PC-3 (cell line): Measurements from ENCODE around the gene MKLN1. TPM values are rescaled to one million over a fixed set of nuclear protein-coding genes. Genes with fewer than 3 reads are reported as not detected.

Source experiments
- ATAC-seq: fragments of 200-7000 bp; cut with Tn5 transposase; 2 replicates; pipeline ENCODE4 v1.9.1; 2020; ENCODE audit warnings: mild to moderate bottlenecking, moderate library complexity
- BruUV-seq: library from RNA; stranded (reverse); fragments of 400-500 nt; replicated peaks from 2 replicates; lab custom pipeline; 2021; lab: Mats Ljungman, UMichigan
- CTCF ChIA-PET: fragments of 300-600 bp; sonication (Branson Sonifier 250); formaldehyde crosslinking; loops from one replicate; lab custom pipeline; 2022; ENCODE audit warnings: antibody characterized with exemption; lab: Charles Lee
- POLR2A ChIA-PET: fragments of 300-600 bp; sonication (Branson Sonifier 250); formaldehyde crosslinking; loops from one replicate; lab custom pipeline; 2022; ENCODE audit warnings: antibody characterized with exemption; ENCODE audit not compliant: unreplicated experiment; lab: Charles Lee
- DNase-seq: peaks from one replicate; pipeline ENCODE4 v3.0.0-alpha.2; 2015
- H2AFZ ChIP-seq: fragments of 300-600 bp; sonication (generic); 2 replicates; pipeline ENCODE4 v1.6.0; 2016; ENCODE audit warnings: antibody characterized with exemption, low read length
- H3F3A ChIP-seq: fragments of 300-600 bp; sonication (generic); one replicate; pipeline ENCODE4 v1.6.0; 2017; ENCODE audit warnings: antibody characterized with exemption, low read length, control low read depth, mild to moderate bottlenecking; ENCODE audit not compliant: unreplicated experiment
- H3K27ac ChIP-seq: fragments of 300-600 bp; sonication (generic); 2 replicates; pipeline ENCODE4 v1.5.1; 2016; ENCODE audit warnings: mild to moderate bottlenecking, low read length
- H3K27me3 ChIP-seq: fragments of 300-600 bp; sonication (generic); 2 replicates; pipeline ENCODE4 v1.6.1; 2016; ENCODE audit warnings: low read length, mixed read lengths
- H3K36me3 ChIP-seq: fragments of 300-600 bp; sonication (generic); 2 replicates; pipeline ENCODE4 v1.6.1; 2016; ENCODE audit warnings: low read depth, mixed run types, low read length, mixed read lengths
- H3K4me1 ChIP-seq: fragments of 300-600 bp; sonication (generic); 2 replicates; pipeline ENCODE4 v1.5.1; 2016; ENCODE audit warnings: low read length; ENCODE audit not compliant: insufficient read depth
- H3K4me2 ChIP-seq: fragments of 300-600 bp; sonication (generic); 2 replicates; pipeline ENCODE4 v1.6.0; 2016; ENCODE audit warnings: low read length
- H3K4me3 ChIP-seq: fragments of 300-600 bp; sonication (generic); 2 replicates; pipeline ENCODE4 v1.5.1; 2016; ENCODE audit warnings: mild to moderate bottlenecking, low read length, mixed read lengths
- H3K79me2 ChIP-seq: fragments of 300-600 bp; sonication (generic); 2 replicates; pipeline ENCODE4 v1.6.1; 2017; ENCODE audit warnings: low read length, mixed read lengths
- H3K9ac ChIP-seq: fragments of 300-600 bp; sonication (generic); 2 replicates; pipeline ENCODE4 v1.6.0; 2016; ENCODE audit warnings: mild to moderate bottlenecking, low read length
- H3K9me2 ChIP-seq: fragments of 300-600 bp; sonication (generic); replicated peaks from 2 replicates; pipeline ENCODE4 v1.6.1; 2016; ENCODE audit warnings: mixed run types, low read length, mixed read lengths
- H3K9me3 ChIP-seq: fragments of 300-600 bp; sonication (generic); 2 replicates; pipeline ENCODE4 v1.6.1; 2016; ENCODE audit warnings: low read length, mixed read lengths
- H4K20me1 ChIP-seq: fragments of 300-600 bp; sonication (generic); 2 replicates; pipeline ENCODE4 v1.6.1; 2016; ENCODE audit warnings: low read length, mixed read lengths
- EZH2 ChIP-seq: fragments of 300-600 bp; sonication (generic); IDR thresholded peaks from one replicate; pipeline ENCODE4 v1.6.1; 2017; ENCODE audit warnings: antibody characterized with exemption, mild to moderate bottlenecking, low read length; ENCODE audit not compliant: unreplicated experiment
- EZH2phosphoT487 ChIP-seq: fragments of 300-600 bp; sonication (generic); IDR thresholded peaks from 2 replicates; pipeline ENCODE4 v1.6.1; 2018; ENCODE audit warnings: mild to moderate bottlenecking, antibody characterized with exemption, low read length, borderline replicate concordance
- intact Hi-C: fragments of 100-400 bp; cut with micrococcal nuclease; formaldehyde crosslinking; loops from 2 replicates; pipeline ENCODE4 v1.9.0; 2023
- total RNA-seq: library from RNA; depleted of rRNA; stranded (reverse); fragments of >200 nt; gene quantifications from 2 replicates; pipeline ENCODE4 v1.2.3, GENCODE V29; 2014
- TF ChIP-seq, protein P1 (sequence below): fragments of 300-600 bp; sonication (generic); conservative IDR thresholded peaks from 2 replicates; pipeline ENCODE4 v1.5.1; 2017; ENCODE audit warnings: antibody characterized with exemption, low read depth, mild to moderate bottlenecking, low read length

Gene MKLN1
- total RNA-seq, 1 experiment from 2014 or later, result 16.3 TPM

DNA sequence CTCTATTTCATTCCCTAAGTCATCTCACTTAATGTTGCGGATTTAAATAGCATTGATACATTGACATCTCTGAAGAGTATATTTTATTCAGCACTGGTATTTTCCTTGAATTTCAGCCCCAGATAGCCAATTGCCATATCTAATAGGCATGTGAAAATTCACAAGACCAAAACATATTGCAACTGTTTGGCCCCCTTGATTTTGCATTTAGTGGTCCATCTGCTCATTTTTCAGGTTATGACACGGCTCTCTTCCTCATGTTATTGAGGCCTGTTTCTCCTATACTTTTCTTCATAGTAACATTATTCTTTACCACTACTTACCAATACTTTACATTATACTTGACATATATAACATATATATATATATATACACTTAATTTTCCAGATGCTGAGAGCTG lies 43.7 kb downstream of the MKLN1 start:
- H4K20me1 ChIP-seq, result peaks cover 29% of the 10 kb centered on the region
- H3F3A ChIP-seq, result no peaks in the 10 kb centered on the region
- no peaks in the 10 kb centered on the region for H3K9me2 ChIP-seq
- H3K9ac ChIP-seq, result no peak overlapping the region
- no peaks in the 10 kb centered on the region for H3K27me3 ChIP-seq
- POLR2A ChIA-PET, result no interaction called here
- CTCF ChIA-PET, result no interaction called here
- intact Hi-C loops, result loop anchor here (2.0 kb wide), 1 partner anchor 17 kb away; no protein-coding TSS in a partner anchor
- H3K4me1 ChIP-seq, result peaks cover 25% of the 10 kb centered on the region
- no peaks in the 10 kb centered on the region for H3K9me3 ChIP-seq
- no peak for TF ChIP-seq EZH2
- TF ChIP-seq, protein P1, sequence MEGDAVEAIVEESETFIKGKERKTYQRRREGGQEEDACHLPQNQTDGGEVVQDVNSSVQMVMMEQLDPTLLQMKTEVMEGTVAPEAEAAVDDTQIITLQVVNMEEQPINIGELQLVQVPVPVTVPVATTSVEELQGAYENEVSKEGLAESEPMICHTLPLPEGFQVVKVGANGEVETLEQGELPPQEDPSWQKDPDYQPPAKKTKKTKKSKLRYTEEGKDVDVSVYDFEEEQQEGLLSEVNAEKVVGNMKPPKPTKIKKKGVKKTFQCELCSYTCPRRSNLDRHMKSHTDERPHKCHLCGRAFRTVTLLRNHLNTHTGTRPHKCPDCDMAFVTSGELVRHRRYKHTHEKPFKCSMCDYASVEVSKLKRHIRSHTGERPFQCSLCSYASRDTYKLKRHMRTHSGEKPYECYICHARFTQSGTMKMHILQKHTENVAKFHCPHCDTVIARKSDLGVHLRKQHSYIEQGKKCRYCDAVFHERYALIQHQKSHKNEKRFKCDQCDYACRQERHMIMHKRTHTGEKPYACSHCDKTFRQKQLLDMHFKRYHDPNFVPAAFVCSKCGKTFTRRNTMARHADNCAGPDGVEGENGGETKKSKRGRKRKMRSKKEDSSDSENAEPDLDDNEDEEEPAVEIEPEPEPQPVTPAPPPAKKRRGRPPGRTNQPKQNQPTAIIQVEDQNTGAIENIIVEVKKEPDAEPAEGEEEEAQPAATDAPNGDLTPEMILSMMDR, result no peak
- no peak for TF ChIP-seq EZH2phosphoT487
- no peaks in the 10 kb centered on the region for H3K36me3 ChIP-seq
- H2AFZ ChIP-seq, result no peak overlapping the region
- H3K27ac ChIP-seq, result no peak overlapping the region
- no TSS peak for BruUV-seq
- ATAC-seq (no peak), DNase-seq (no peak)
- no peak overlapping the region for H3K4me2 ChIP-seq
- peaks cover 88% of the 10 kb centered on the region for H3K79me2 ChIP-seq
- no peak overlapping the region for H3K4me3 ChIP-seq

DNA sequence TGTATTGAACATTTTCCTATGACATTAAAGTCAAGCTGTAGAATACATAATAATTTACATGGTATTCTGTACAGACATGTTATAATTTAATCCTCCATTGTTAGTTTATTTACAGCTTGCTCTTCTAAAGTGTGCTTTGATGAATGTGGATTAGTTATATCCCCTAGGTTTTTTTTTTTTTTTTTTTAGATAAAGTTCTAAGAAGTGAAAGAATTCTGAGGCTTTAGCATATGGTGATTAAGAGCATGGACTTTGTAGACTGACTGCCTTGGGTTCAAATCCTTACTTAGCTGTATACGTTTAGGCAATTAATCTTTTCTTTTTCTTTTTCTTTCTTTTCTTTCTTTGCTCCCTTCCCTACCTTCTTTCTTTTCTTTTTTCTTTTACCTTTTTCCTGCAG lies 44.9 kb downstream of the MKLN1 start:
- peaks cover 29% of the 10 kb centered on the region for H4K20me1 ChIP-seq
- POLR2A ChIA-PET, result no interaction called here

DNA sequence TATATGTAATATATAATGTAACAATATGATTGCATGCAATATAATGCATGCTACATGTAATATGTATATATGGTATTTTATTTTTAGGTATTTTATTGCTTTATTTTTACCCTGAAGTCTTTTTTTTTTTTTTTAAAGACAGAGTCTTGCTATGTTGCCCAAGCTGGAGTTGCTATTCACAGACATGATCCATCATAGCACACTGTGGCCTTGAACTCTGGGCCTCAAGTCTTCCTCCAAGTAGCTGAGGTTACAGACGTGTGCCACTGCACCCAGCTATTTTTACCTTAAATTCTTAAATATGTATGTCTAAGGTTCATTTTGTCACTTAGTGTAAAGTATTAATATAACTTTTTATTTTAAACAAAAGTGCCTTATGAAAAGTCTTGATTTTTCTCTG lies 47.1 kb downstream of the MKLN1 start:
- CTCF ChIA-PET, result no interaction called here
- Histone ChIP-seq H3K27ac (no peak overlapping the region), H3K79me2 (peaks cover 54% of the 10 kb centered on the region), H3K4me2 (no peak overlapping the region), H3K9me3 (no peaks in the 10 kb centered on the region), H3K4me1 (peaks cover 15% of the 10 kb centered on the region), H3K27me3 (no peaks in the 10 kb centered on the region), H3K4me3 (no peak overlapping the region), H3K36me3 (no peaks in the 10 kb centered on the region; the same call in 1 of the 2 replicates), H3K9ac (no peak overlapping the region), H3K9me2 (no peaks in the 10 kb centered on the region), H3F3A (no peaks in the 10 kb centered on the region), H2AFZ (no peak overlapping the region), H4K20me1 (peaks cover 20% of the 10 kb centered on the region)
- DNase-seq, result no peak
- POLR2A ChIA-PET, result no interaction called here
- intact Hi-C loops, result no loop called here
- TF ChIP-seq, protein P1, result no peak
- TF ChIP-seq EZH2, result no peak
- TF ChIP-seq EZH2phosphoT487, result no peak
- no TSS peak for BruUV-seq
- no peak for ATAC-seq

More for the DNA sequence above, 44.9 kb downstream of the MKLN1 start:
- Histone ChIP-seq H3K27me3 (no peaks in the 10 kb centered on the region), H3K4me1 (peaks cover 25% of the 10 kb centered on the region), H3K9me2 (no peaks in the 10 kb centered on the region), H3K36me3 (no peaks in the 10 kb centered on the region; the same call in 1 of the 2 replicates), H3K4me2 (no peak overlapping the region), H3K27ac (no peak overlapping the region), H3K79me2 (peaks cover 77% of the 10 kb centered on the region), H2AFZ (no peak overlapping the region), H3K9ac (no peak overlapping the region), H3K4me3 (no peak overlapping the region), H3F3A (no peaks in the 10 kb centered on the region), H3K9me3 (no peaks in the 10 kb centered on the region)
- TF ChIP-seq EZH2phosphoT487 (no peak), EZH2 (no peak)
- TF ChIP-seq, protein P1, result no peak
- ATAC-seq, result no peak
- no TSS peak for BruUV-seq
- intact Hi-C loops, result no loop called here
- CTCF ChIA-PET, result interaction anchor here (0.7 kb wide), 1 partner anchor 25 kb away, joined by 5 read pairs; no protein-coding TSS in a partner anchor
- no peak for DNase-seq
